Stimulated activated naive CD8-positive, alpha-beta T cell treated with anti-CD3 and anti-CD28 coated beads, Interleukin-15, Interleukin-2, amounts not matched to agents 100 ng/mL and 50 ng/mL, for 24 hours (primary cell): ENCODE results near the gene EDIL3.

Experiments used
- H3K27ac Mint-ChIP-seq: one replicate; pipeline ENCODE4 v1.8.0; 2021; ENCODE audit warnings: mild to moderate bottlenecking, mixed read lengths
- H3K27me3 Mint-ChIP-seq: one replicate; pipeline ENCODE4 v1.8.0; 2021; ENCODE audit warnings: mixed read lengths
- H3K36me3 Mint-ChIP-seq: one replicate; pipeline ENCODE4 v1.8.0; 2021; ENCODE audit warnings: low read depth, mixed read lengths
- H3K4me1 Mint-ChIP-seq: one replicate; pipeline ENCODE4 v1.8.0; 2021; ENCODE audit warnings: low read depth, mixed read lengths
- H3K4me3 Mint-ChIP-seq: one replicate; pipeline ENCODE4 v1.8.0; 2021; ENCODE audit warnings: mild to moderate bottlenecking, mixed read lengths
- H3K9me3 Mint-ChIP-seq: one replicate; pipeline ENCODE4 v1.8.0; 2021; ENCODE audit warnings: mixed read lengths

The EDIL3 gene

GRCh38 chr5:83914662-83915418 lies 469.8 kb downstream of the EDIL3 start:
- H3K4me3 Mint-ChIP-seq = no peak overlapping the region
- no peaks in the 10 kb centered on the region for H3K9me3 Mint-ChIP-seq
- H3K27me3 Mint-ChIP-seq = no peaks in the 10 kb centered on the region
- H3K36me3 Mint-ChIP-seq = no peaks in the 10 kb centered on the region
- H3K4me1 Mint-ChIP-seq = no peaks in the 10 kb centered on the region
- no peak overlapping the region for H3K27ac Mint-ChIP-seq

- Mint-ChIP-seq H3K4me1 (no peaks in the 10 kb centered on the region), H3K27me3 (no peaks in the 10 kb centered on the region), H3K9me3 (no peaks in the 10 kb centered on the region), H3K27ac (no peak overlapping the region), H3K4me3 (no peak overlapping the region), H3K36me3 (no peaks in the 10 kb centered on the region)
These were observed 470.5 kb downstream of the EDIL3 start for GRCh38 chr5:83914199-83914598.

DNA sequence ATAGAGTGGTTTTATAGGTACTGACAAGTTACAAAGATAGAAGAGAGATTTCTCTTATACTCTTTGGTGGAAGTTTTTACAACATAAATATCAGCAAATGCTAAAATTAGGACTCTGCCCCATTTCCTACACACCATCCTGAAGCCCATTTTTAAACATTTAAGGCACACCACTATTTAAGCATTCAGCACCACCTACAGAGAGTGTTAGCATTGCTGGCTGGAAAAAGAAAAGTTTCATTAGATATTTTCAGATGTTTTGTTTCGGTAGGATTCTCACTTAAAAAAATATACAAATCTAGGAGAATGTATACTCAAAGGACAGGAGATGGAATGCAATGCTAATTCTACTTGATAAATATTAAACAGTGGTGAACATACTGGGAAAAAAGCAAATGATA lies 471.1 kb downstream of the EDIL3 start:
- H3K9me3 Mint-ChIP-seq = no peaks in the 10 kb centered on the region
- no peak overlapping the region for H3K4me3 Mint-ChIP-seq
- H3K36me3 Mint-ChIP-seq = no peaks in the 10 kb centered on the region

DNA sequence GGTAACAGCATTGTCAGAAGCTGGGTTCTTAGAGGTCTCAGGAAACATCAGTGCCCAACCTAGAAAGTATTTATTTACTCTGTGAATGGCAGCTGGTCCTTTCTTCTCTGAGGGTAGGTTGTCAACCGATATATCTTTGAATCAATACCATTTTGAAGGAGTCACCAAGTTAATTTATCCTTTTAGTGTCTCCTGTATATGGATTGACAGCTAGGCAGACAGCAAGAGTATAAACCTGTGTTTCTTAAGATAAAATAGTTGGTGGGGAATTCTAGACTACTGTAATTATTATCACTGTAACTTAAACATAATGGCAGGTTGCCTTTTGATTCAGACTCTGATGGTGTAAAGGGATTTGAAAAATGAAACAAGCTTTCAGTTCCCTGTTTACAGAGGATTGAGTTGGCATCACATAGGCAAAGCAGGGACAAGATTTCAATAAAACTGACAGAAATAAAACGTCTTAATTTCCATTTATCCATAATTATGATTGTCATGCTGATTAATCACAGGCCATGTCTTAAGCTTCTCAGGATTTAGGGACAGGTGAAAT lies 473.2 kb downstream of the EDIL3 start:
- peaks cover 4% of the 10 kb centered on the region for H3K9me3 Mint-ChIP-seq
- H3K27me3 Mint-ChIP-seq = peaks cover 4% of the 10 kb centered on the region
- H3K27ac Mint-ChIP-seq = no peak overlapping the region
- H3K4me3 Mint-ChIP-seq = no peak overlapping the region
- H3K4me1 Mint-ChIP-seq = no peaks in the 10 kb centered on the region
- H3K36me3 Mint-ChIP-seq = no peaks in the 10 kb centered on the region

More for the DNA sequence above, 471.1 kb downstream of the EDIL3 start:
- Mint-ChIP-seq H3K27me3 (no peaks in the 10 kb centered on the region), H3K27ac (no peak overlapping the region), H3K4me1 (no peaks in the 10 kb centered on the region)

GRCh38 chr5:83900306-83900705 lies 484.4 kb downstream of the EDIL3 start:
- Mint-ChIP-seq H3K4me1 (no peaks in the 10 kb centered on the region), H3K27me3 (no peaks in the 10 kb centered on the region), H3K36me3 (no peaks in the 10 kb centered on the region), H3K27ac (no peak overlapping the region), H3K4me3 (no peak overlapping the region), H3K9me3 (no peaks in the 10 kb centered on the region)

DNA sequence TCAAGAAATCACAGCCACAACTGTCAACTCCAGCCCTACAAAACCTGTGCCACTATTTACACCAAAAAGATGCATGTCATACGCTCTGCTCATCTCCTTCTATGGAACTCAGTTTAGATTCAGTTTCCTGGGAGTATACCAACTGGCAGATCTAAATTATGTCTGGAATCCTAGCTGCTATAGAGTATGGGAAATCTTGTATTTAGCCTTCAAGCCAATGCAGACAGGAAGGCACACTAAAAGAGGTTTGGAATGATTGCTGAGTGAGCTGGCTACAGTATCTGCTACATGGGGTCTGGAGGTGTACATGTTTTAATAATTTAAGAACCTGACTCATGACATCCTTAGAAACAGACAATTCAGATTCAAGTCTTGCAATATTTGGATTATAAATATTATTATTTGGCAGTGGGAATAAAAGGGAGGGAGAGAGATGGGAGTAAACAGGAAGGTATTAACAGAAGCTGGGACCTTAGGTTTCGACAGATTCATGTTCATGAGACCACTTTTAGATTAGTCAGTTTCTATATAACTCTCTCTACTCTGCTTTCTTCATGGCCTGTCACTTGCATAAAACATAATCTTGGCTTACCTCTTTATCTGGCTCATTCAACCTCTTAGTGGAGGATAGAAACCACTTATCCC lies 485.2 kb downstream of the EDIL3 start:
- Mint-ChIP-seq H3K27me3 (no peaks in the 10 kb centered on the region), H3K4me3 (no peak overlapping the region), H3K36me3 (no peaks in the 10 kb centered on the region), H3K9me3 (no peaks in the 10 kb centered on the region), H3K27ac (no peak overlapping the region), H3K4me1 (no peaks in the 10 kb centered on the region)

DNA sequence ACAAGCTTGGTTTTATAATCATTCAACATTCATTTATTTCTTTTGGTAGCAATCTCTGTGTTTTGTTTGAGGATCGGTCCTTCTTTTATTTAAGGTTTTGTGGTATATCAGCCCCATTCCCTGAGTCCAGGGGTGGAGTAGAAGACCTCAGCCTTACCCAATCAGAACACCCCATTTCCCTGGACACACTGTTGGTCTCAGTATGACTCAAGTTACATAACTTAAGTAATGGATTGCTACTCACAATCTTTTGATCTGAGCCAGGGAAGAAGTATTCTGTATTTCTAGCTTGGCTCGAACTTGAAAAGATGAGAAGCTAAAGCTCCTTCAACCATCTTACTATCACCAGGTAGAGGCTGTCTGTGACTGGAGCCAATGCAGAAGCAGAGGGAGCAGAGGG lies 488.8 kb downstream of the EDIL3 start:
- Mint-ChIP-seq H3K27me3 (no peaks in the 10 kb centered on the region), H3K4me1 (no peaks in the 10 kb centered on the region), H3K9me3 (no peaks in the 10 kb centered on the region), H3K36me3 (no peaks in the 10 kb centered on the region), H3K27ac (no peak overlapping the region), H3K4me3 (no peak overlapping the region)

- Mint-ChIP-seq H3K27ac (no peak overlapping the region), H3K4me1 (no peaks in the 10 kb centered on the region), H3K27me3 (no peaks in the 10 kb centered on the region)
These were observed 493.4 kb downstream of the EDIL3 start for GRCh38 chr5:83891261-83891660.

More at GRCh38 chr5:83891261-83891660, 493.4 kb downstream of the EDIL3 start:
- no peak overlapping the region for H3K4me3 Mint-ChIP-seq
- H3K36me3 Mint-ChIP-seq = no peaks in the 10 kb centered on the region
- H3K9me3 Mint-ChIP-seq = no peaks in the 10 kb centered on the region
